H9 (cell line): ENCODE data around the gene NIPSNAP3A. TPM values are rescaled to one million over a fixed set of nuclear protein-coding genes. Genes with fewer than 3 reads are reported as not detected.
"Not testable (repeated sequence)": the region's sequence is repeated elsewhere in the genome, so short reads cannot be mapped to it uniquely, and the experiment has no call there.

Experiments used
- DNase-seq: peaks from one replicate; pipeline ENCODE4 v3.0.0-alpha.2; 2017
- H2AFZ ChIP-seq: one replicate; pipeline ENCODE4 v1.6.1; 2013; ENCODE audit warnings: mild to moderate bottlenecking, low read length, control low read depth, moderate library complexity
- H2AK5ac ChIP-seq: 2 replicates; pipeline ENCODE4 v1.6.1; 2013; ENCODE audit warnings: low read length, control low read depth, mixed read lengths; ENCODE audit not compliant: insufficient read length
- H2BK120ac ChIP-seq: one replicate; pipeline ENCODE4 v1.6.1; 2013; ENCODE audit warnings: low read depth, mild to moderate bottlenecking, low read length, control low read depth, inconsistent platforms; ENCODE audit not compliant: poor library complexity, severe bottlenecking
- H2BK12ac ChIP-seq: 2 replicates; pipeline ENCODE4 v1.6.1; 2013; ENCODE audit warnings: low read length, control low read depth, mixed read lengths, low read depth; ENCODE audit not compliant: insufficient read length
- H2BK15ac ChIP-seq: 2 replicates; pipeline ENCODE4 v1.6.1; 2013; ENCODE audit warnings: low read depth, low read length, control low read depth
- H2BK20ac ChIP-seq: one replicate; pipeline ENCODE4 v1.6.1; 2013; ENCODE audit warnings: low read depth, mild to moderate bottlenecking, low read length, control low read depth, inconsistent platforms; ENCODE audit not compliant: poor library complexity, severe bottlenecking
- H2BK5ac ChIP-seq: 2 replicates; pipeline ENCODE4 v1.6.1; 2013; ENCODE audit warnings: low read length, control low read depth, mixed read lengths; ENCODE audit not compliant: insufficient read length
- H3K14ac ChIP-seq: 2 replicates; pipeline ENCODE4 v1.6.1; 2013; ENCODE audit warnings: low read length, control low read depth; ENCODE audit not compliant: insufficient read depth
- H3K18ac ChIP-seq: 2 replicates; pipeline ENCODE4 v1.6.1; 2013; ENCODE audit warnings: low read depth, mild to moderate bottlenecking, mixed read lengths, low read length, control low read depth; ENCODE audit not compliant: insufficient read length
- H3K23ac ChIP-seq: 2 replicates; pipeline ENCODE4 v1.6.1; 2013; ENCODE audit warnings: low read length, control low read depth, mixed read lengths, low read depth; ENCODE audit not compliant: insufficient read length
- H3K23me2 ChIP-seq: 2 replicates; pipeline ENCODE4 v1.6.1; 2013; ENCODE audit warnings: low read depth, mild to moderate bottlenecking, mixed read lengths, low read length, control low read depth; ENCODE audit not compliant: insufficient read length, poor library complexity, severe bottlenecking
- H3K27ac ChIP-seq: 2 replicates; pipeline ENCODE4 v1.5.1; 2013; ENCODE audit warnings: low read length, control low read depth, mixed read lengths, low read depth; ENCODE audit not compliant: insufficient read length
- H3K27me3 ChIP-seq: 2 replicates; pipeline ENCODE4 v1.6.1; 2013; ENCODE audit warnings: low read length, control low read depth, inconsistent platforms; ENCODE audit not compliant: insufficient read depth
- H3K4ac ChIP-seq: 2 replicates; pipeline ENCODE4 v1.6.1; 2013; ENCODE audit warnings: low read depth, mild to moderate bottlenecking, control low read depth, inconsistent platforms, low read length, moderate library complexity
- H3K4me1 ChIP-seq: 2 replicates; pipeline ENCODE4 v1.6.1; 2013; ENCODE audit warnings: low read length, control low read depth, inconsistent platforms; ENCODE audit not compliant: insufficient read depth
- H3K4me2 ChIP-seq: 2 replicates; pipeline ENCODE4 v1.6.1; 2013; ENCODE audit warnings: low read length, control low read depth, mixed read lengths; ENCODE audit not compliant: insufficient read length, insufficient read depth
- H3K56ac ChIP-seq: 2 replicates; pipeline ENCODE4 v1.6.1; 2013; ENCODE audit warnings: low read depth, mild to moderate bottlenecking, mixed read lengths, low read length, control low read depth; ENCODE audit not compliant: insufficient read length
- H3K79me1 ChIP-seq: 2 replicates; pipeline ENCODE4 v1.6.1; 2013; ENCODE audit warnings: low read depth, mild to moderate bottlenecking, moderate library complexity, low read length, control low read depth, inconsistent platforms; ENCODE audit not compliant: insufficient read depth, poor library complexity, severe bottlenecking
- H3K79me2 ChIP-seq: 2 replicates; pipeline ENCODE4 v1.6.1; 2013; ENCODE audit warnings: low read length, control low read depth, inconsistent platforms; ENCODE audit not compliant: insufficient read depth
- H3K9ac ChIP-seq: 2 replicates; pipeline ENCODE4 v1.6.1; 2013; ENCODE audit warnings: low read length, control low read depth, mixed read lengths; ENCODE audit not compliant: insufficient read length; ENCODE audit errors: extremely low read depth
- H3K9me3 ChIP-seq: one replicate; pipeline ENCODE4 v1.6.1; 2013; ENCODE audit warnings: low read depth, low read length, inconsistent platforms; ENCODE audit not compliant: control insufficient read depth
- H3T11ph ChIP-seq: one replicate; pipeline ENCODE4 v1.6.1; 2013; ENCODE audit warnings: mild to moderate bottlenecking, low read length, control low read depth, inconsistent platforms
- H4K20me1 ChIP-seq: one replicate; pipeline ENCODE4 v1.6.1; 2013; ENCODE audit not compliant: control insufficient read depth, insufficient read length, insufficient read depth
- H4K5ac ChIP-seq: 2 replicates; pipeline ENCODE4 v1.6.1; 2013; ENCODE audit warnings: low read depth, mild to moderate bottlenecking, mixed read lengths, low read length, control low read depth; ENCODE audit not compliant: insufficient read length
- H4K8ac ChIP-seq: replicated peaks from 2 replicates; pipeline ENCODE4 v1.6.1; 2013; ENCODE audit warnings: low read length, control low read depth, mixed read lengths, low read depth; ENCODE audit not compliant: insufficient read length
- H4K91ac ChIP-seq: 2 replicates; pipeline ENCODE4 v1.6.1; 2013; ENCODE audit warnings: low read depth, mild to moderate bottlenecking, moderate library complexity, mixed read lengths, low read length, control low read depth; ENCODE audit not compliant: insufficient read length
- H3K27ac Mint-ChIP-seq, 3 experiments: 2 replicates in 2 of 3; 3 replicates in 1 of 3; pipeline ENCODE4 v1.8.0; 2020 to 2021; ENCODE audit warnings: mixed read lengths in 3 of 3, mild to moderate bottlenecking in 1 of 3, moderate library complexity in 1 of 3
- H3K27me3 Mint-ChIP-seq: 2 replicates; pipeline ENCODE4 v1.8.0; 2021; ENCODE audit warnings: low read depth, mild to moderate bottlenecking, moderate library complexity, mixed read lengths
- H3K36me3 Mint-ChIP-seq, 3 experiments: 2 replicates in 2 of 3; 3 replicates in 1 of 3; pipeline ENCODE4 v1.8.0; 2020 to 2021; ENCODE audit warnings: low read depth in 3 of 3, mixed read lengths in 3 of 3; ENCODE audit not compliant: insufficient read depth in 1 of 3
- H3K4me1 Mint-ChIP-seq, 2 experiments: 2 replicates each; pipeline ENCODE4 v1.8.0; 2020; ENCODE audit warnings: mixed read lengths in 2 of 2
- H3K4me3 Mint-ChIP-seq, 2 experiments: 2 replicates in 1 of 2; 3 replicates in 1 of 2; pipeline ENCODE4 v1.8.0; 2020 to 2021; ENCODE audit warnings: mild to moderate bottlenecking in 2 of 2, mixed read lengths in 2 of 2, moderate library complexity in 1 of 2
- H3K9me3 Mint-ChIP-seq, 2 experiments: 2 replicates in 1 of 2; 3 replicates in 1 of 2; pipeline ENCODE4 v1.8.0; 2020; ENCODE audit warnings: mild to moderate bottlenecking in 2 of 2, mixed read lengths in 2 of 2, moderate library complexity in 1 of 2
- WGBS: extraction: QIAGEN DNeasy Blood & Tissue Kit; methylation state at CpG from one replicate; pipeline ENCODE4 v1.1.7; 2013; ENCODE audit warnings: missing lambda C conversion rate, low lambda C conversion rate, mixed read lengths; ENCODE audit not compliant: insufficient read length; ENCODE audit errors: extremely low coverage; 5-methylcytosine and 5-hydroxymethylcytosine counted together
- total RNA-seq: library from RNA; stranded (reverse); gene quantifications from 2 replicates; pipeline ENCODE4 v1.2.1, GENCODE V29; 2021
- TF ChIP-seq, protein P1 (sequence below): fragments of 200-600 bp; sonication (generic); conservative IDR thresholded peaks from 3 replicates; pipeline ENCODE4 v1.8.0; 2021; ENCODE audit warnings: antibody characterized with exemption, mild to moderate bottlenecking

The NIPSNAP3A gene
- total RNA-seq, 1 experiment from 2014 or later, result 13.9 TPM

DNA sequence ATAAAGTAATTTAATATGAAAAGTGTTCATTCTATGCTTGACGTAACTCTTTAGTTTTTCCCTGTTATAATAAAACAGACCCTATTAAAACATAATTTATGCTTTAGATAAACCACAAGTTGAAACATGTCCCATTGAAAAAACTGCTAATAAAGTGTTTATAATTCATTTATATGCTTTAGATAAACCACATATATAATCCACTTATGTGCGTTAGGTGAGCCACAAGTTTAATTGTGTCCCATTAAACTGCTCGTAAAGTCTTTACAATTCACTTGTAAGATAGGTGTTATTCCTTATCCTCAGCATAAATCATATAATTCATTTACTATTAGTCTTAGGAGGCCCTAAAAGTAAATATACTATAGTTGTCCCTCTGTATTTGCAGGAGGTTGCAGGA is 20.0 kb downstream of the NIPSNAP3A start:
- Mint-ChIP-seq H3K27ac (no peak overlapping the region), H3K4me1 (no peaks in the 10 kb centered on the region), H3K9me3 (peaks cover 4 to 7% of the 10 kb centered on the region in 2 experiments; a peak in 4 of 5 replicates), H3K36me3 (no peaks in the 10 kb centered on the region), H3K27me3 (peaks cover 16% of the 10 kb centered on the region), H3K4me3 (no peak overlapping the region)
- Histone ChIP-seq H3K4me2 (no peak overlapping the region), H2BK5ac (no peak overlapping the region), H3K4me1 (no peaks in the 10 kb centered on the region), H3K4ac (no peak overlapping the region), H4K91ac (no peak overlapping the region), H3K56ac (no peak overlapping the region), H3K14ac (no peak overlapping the region), H3K79me2 (no peaks in the 10 kb centered on the region), H3K23ac (no peak overlapping the region), H2BK12ac (no peak overlapping the region), H3K18ac (no peak overlapping the region), H4K5ac (no peak overlapping the region), H2BK15ac (no peak overlapping the region), H3K79me1 (no peaks in the 10 kb centered on the region), H3K9ac (no peak overlapping the region), H2AK5ac (no peak overlapping the region), H4K8ac (no peak overlapping the region), H3K9me3 (no peaks in the 10 kb centered on the region), H4K20me1 (no peaks in the 10 kb centered on the region), H2BK20ac (no peak overlapping the region), H2BK120ac (no peak overlapping the region), H3K27ac (no peak overlapping the region), H2AFZ (no peak overlapping the region), H3T11ph (no peak overlapping the region), H3K27me3 (no peaks in the 10 kb centered on the region), H3K23me2 (no peaks in the 10 kb centered on the region)
- TF ChIP-seq, protein P1, sequence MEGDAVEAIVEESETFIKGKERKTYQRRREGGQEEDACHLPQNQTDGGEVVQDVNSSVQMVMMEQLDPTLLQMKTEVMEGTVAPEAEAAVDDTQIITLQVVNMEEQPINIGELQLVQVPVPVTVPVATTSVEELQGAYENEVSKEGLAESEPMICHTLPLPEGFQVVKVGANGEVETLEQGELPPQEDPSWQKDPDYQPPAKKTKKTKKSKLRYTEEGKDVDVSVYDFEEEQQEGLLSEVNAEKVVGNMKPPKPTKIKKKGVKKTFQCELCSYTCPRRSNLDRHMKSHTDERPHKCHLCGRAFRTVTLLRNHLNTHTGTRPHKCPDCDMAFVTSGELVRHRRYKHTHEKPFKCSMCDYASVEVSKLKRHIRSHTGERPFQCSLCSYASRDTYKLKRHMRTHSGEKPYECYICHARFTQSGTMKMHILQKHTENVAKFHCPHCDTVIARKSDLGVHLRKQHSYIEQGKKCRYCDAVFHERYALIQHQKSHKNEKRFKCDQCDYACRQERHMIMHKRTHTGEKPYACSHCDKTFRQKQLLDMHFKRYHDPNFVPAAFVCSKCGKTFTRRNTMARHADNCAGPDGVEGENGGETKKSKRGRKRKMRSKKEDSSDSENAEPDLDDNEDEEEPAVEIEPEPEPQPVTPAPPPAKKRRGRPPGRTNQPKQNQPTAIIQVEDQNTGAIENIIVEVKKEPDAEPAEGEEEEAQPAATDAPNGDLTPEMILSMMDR, result no peak
- no CpG with 5 or more reads among the region's 3 CpGs for WGBS
- no peak for DNase-seq

DNA sequence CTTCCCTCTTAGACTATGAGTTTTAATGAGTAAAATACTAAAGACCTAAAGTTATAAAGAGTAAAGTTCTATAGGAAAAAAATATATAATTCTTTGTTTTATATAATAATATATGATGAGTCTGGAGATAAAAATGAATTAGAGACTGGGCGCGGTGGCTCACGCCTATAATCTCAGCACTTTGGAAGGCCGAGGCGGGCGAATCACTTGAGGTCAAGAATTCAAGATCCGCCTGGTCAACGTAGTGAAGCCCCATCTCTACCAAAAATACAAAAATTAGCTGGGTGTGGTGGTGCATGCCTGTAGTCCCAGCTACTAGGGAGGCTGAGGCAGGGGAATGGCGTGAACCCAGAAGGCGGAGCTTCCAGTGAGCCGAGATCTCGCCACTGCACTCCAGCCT is 21.5 kb downstream of the NIPSNAP3A start:
- H3K79me2 ChIP-seq, H3K4me2 ChIP-seq, H3K9me3 ChIP-seq, H2AK5ac ChIP-seq, H2BK5ac ChIP-seq, DNase-seq, H3K27me3 Mint-ChIP-seq, H4K8ac ChIP-seq, H2BK120ac ChIP-seq, H3K4me1 Mint-ChIP-seq, H3K23me2 ChIP-seq, H2BK20ac ChIP-seq, H3K14ac ChIP-seq, H4K5ac ChIP-seq, H3K9me3 Mint-ChIP-seq, H4K91ac ChIP-seq, H2BK15ac ChIP-seq, H3K23ac ChIP-seq, H3K36me3 Mint-ChIP-seq, H3T11ph ChIP-seq, H2BK12ac ChIP-seq, H3K56ac ChIP-seq, H3K79me1 ChIP-seq, H2AFZ ChIP-seq, H3K4ac ChIP-seq, H3K27me3 ChIP-seq, H3K27ac ChIP-seq, H3K27ac Mint-ChIP-seq, H3K4me1 ChIP-seq, H3K18ac ChIP-seq, H4K20me1 ChIP-seq, H3K9ac ChIP-seq, H3K4me3 Mint-ChIP-seq: not testable (repeated sequence)
- WGBS, result no CpG with 5 or more reads among the region's 12 CpGs
